HG02571 (cell line): Measurements from ENCODE around the gene GPR42.
"Not testable (repeated sequence)": the region's sequence is repeated elsewhere in the genome, so short reads cannot be mapped to it uniquely, and the experiment has no call there.

Source experiments
- ATAC-seq: cut with Tn5 transposase; IDR thresholded peaks from one replicate; pipeline ENCODE4 v1.9.1; 2021; ENCODE audit warnings: mild to moderate bottlenecking, moderate library complexity; ENCODE audit not compliant: unreplicated experiment

The GPR42 gene

GRCh38 chr19:35346193-35347052 lies 24.4 kb upstream of the GPR42 start:
- no peak for ATAC-seq

GRCh38 chr19:35347171-35347929 lies 23.5 kb upstream of the GPR42 start, which contains the start of gene FFAR1:
Gene FFAR1 (plus strand): TSS chr19:35347902. CDS start chr19:35351552, 3,650 bp downstream.
- peak; percentile 43 for ATAC-seq

- ATAC-seq: no peak
Observed at GRCh38 chr19:35347930-35348298, 23.0 kb upstream of the GPR42 start.

- ATAC-seq: no peak
Observed at GRCh38 chr19:35348911-35349611, 21.8 kb upstream of the GPR42 start.

GRCh38 chr19:35349614-35350521 lies 21.0 kb upstream of the GPR42 start:
- no peak for ATAC-seq

- ATAC-seq: no peak
Observed at GRCh38 chr19:35350591-35350990, 20.3 kb upstream of the GPR42 start.

GRCh38 chr19:35351411-35352176 lies 19.3 kb upstream of the GPR42 start:
- no peak for ATAC-seq

GRCh38 chr19:35352177-35352447 lies 18.8 kb upstream of the GPR42 start:
- no peak for ATAC-seq

- no peak for ATAC-seq
Observed at GRCh38 chr19:35352448-35353304, 18.2 kb upstream of the GPR42 start.

- no peak for ATAC-seq
Observed at GRCh38 chr19:35353635-35354034, 17.2 kb upstream of the GPR42 start.

GRCh38 chr19:35354898-35355297 lies 16.0 kb upstream of the GPR42 start:
- no peak for ATAC-seq

- ATAC-seq: no peak
Observed at GRCh38 chr19:35355791-35356460, 14.9 kb upstream of the GPR42 start.

- ATAC-seq: no peak
Observed at GRCh38 chr19:35357867-35358573, 12.8 kb upstream of the GPR42 start, which contains the start of gene FFAR3. Gene FFAR3 (plus strand): TSS chr19:35358460. CDS start chr19:35358891, 431 bp downstream.

GRCh38 chr19:35358834-35359233 lies 12.0 kb upstream of the GPR42 start:
- not testable (repeated sequence) for ATAC-seq

- not testable (repeated sequence) for ATAC-seq
Observed at GRCh38 chr19:35359395-35359794, 11.5 kb upstream of the GPR42 start.

- ATAC-seq: not testable (repeated sequence)
Observed at GRCh38 chr19:35360081-35360480, 10.8 kb upstream of the GPR42 start.

GRCh38 chr19:35360880-35361420 lies 9.9 kb upstream of the GPR42 start:
- ATAC-seq: no peak
